GM12878 (cell line): ENCODE data around the gene EGF. TPM values are rescaled to one million over a fixed set of nuclear protein-coding genes. Genes with fewer than 3 reads are reported as not detected.

Experiments used
- ATAC-seq: fragments of 200-7000 bp; cut with Tn5 transposase; 3 replicates; pipeline ENCODE4 v1.9.1; 2020; ENCODE audit warnings: mild to moderate bottlenecking, moderate library complexity
- BruUV-seq: library from RNA; stranded (reverse); fragments of 400-500 nt; replicated peaks from 2 replicates; lab custom pipeline; 2021; lab: Mats Ljungman, UMichigan
- CTCF ChIA-PET: fragments of 300-600 bp; sonication (Branson Sonifier 250); formaldehyde crosslinking; extraction: SDS; loops from one replicate; lab custom pipeline; 2021; ENCODE audit warnings: inconsistent platforms; lab: Yijun Ruan, JAX
- POLR2A ChIA-PET: fragments of 350-600 bp; formaldehyde crosslinking; extraction: SDS; loops from one replicate; lab custom pipeline; 2021; ENCODE audit warnings: inconsistent platforms; lab: Charles Lee
- RAD21 ChIA-PET: fragments of 300-600 bp; sonication (Branson Sonifier 250); formaldehyde crosslinking; loops from one replicate; lab custom pipeline; 2023; ENCODE audit warnings: antibody characterized with exemption; ENCODE audit not compliant: unreplicated experiment; lab: Charles Lee
- SMC1A ChIA-PET: fragments of 300-600 bp; sonication (Branson Sonifier 250); formaldehyde crosslinking; loops from one replicate; lab custom pipeline; 2023; ENCODE audit not compliant: unreplicated experiment, uncharacterized antibody; lab: Charles Lee
- DNase-seq: peaks from one replicate; pipeline ENCODE4 v3.0.0-alpha.2; 2011; ENCODE audit warnings: low read depth, low spot score
- FAIRE-seq: peaks from 3 replicates; lab custom pipeline; 2011; peaks lifted over from hg19 to GRCh38; lab: Jason Lieb, UNC
- H2AFZ ChIP-seq: 2 replicates; pipeline ENCODE4 v1.6.0; 2011; ENCODE audit warnings: low read depth, low read length, control low read depth; ENCODE audit not compliant: control insufficient read depth
- H3K27ac ChIP-seq: 2 replicates; pipeline ENCODE4 v1.5.1; 2011; ENCODE audit warnings: control low read depth; ENCODE audit not compliant: control insufficient read depth, insufficient read depth
- H3K27me3 ChIP-seq, 2 experiments: replicated peaks in 1 of 2; 2 replicates each; pipeline versions ENCODE4 v1.6.0 to v1.6.1; 2011; ENCODE audit warnings: low read length in 1 of 2; ENCODE audit not compliant: control insufficient read depth in 2 of 2, insufficient read depth in 2 of 2
- H3K36me3 ChIP-seq, 2 experiments: 2 replicates each; pipeline ENCODE4 v1.5.1; 2011; ENCODE audit warnings: low read length in 1 of 2; ENCODE audit not compliant: control insufficient read depth in 2 of 2, insufficient read depth in 2 of 2
- H3K4me1 ChIP-seq: 2 replicates; pipeline ENCODE4 v1.6.1; 2011; ENCODE audit warnings: mild to moderate bottlenecking, low read length, moderate library complexity, mixed read lengths; ENCODE audit not compliant: control insufficient read depth, insufficient read depth
- H3K4me2 ChIP-seq: 2 replicates; pipeline ENCODE4 v1.6.0; 2011; ENCODE audit warnings: control low read depth; ENCODE audit not compliant: control insufficient read depth, insufficient read depth
- H3K4me3 ChIP-seq: fragments of 200-600 bp; sonication (generic); 2 replicates; pipeline ENCODE4 v1.5.1; 2016
- H3K79me2 ChIP-seq: 2 replicates; pipeline ENCODE4 v1.6.0; 2011; ENCODE audit warnings: low read length; ENCODE audit not compliant: control insufficient read depth, insufficient read depth
- H3K9ac ChIP-seq: 2 replicates; pipeline ENCODE4 v1.8.0; 2011; ENCODE audit warnings: low read length, control low read depth, mixed read lengths; ENCODE audit not compliant: control insufficient read depth, insufficient read depth
- H3K9me3 ChIP-seq: replicated peaks from 3 replicates; pipeline ENCODE4 v1.5.1; 2011; ENCODE audit warnings: mild to moderate bottlenecking, low read length; ENCODE audit not compliant: control insufficient read depth, insufficient read depth
- H4K20me1 ChIP-seq: 2 replicates; pipeline ENCODE4 v1.6.0; 2011; ENCODE audit not compliant: control insufficient read depth, insufficient read depth
- BMI1 ChIP-seq: fragments of 450-650 bp; IDR thresholded peaks from 2 replicates; pipeline ENCODE4 v1.6.1; 2016; ENCODE audit warnings: mild to moderate bottlenecking, moderate library complexity, borderline replicate concordance
- EED ChIP-seq: sonication (generic); IDR thresholded peaks from 2 replicates; pipeline ENCODE4 v1.6.1; 2016; ENCODE audit warnings: antibody characterized with exemption, low read depth
- HDGF ChIP-seq: fragments of 450-650 bp; IDR thresholded peaks from 2 replicates; pipeline ENCODE4 v1.6.1; 2016; ENCODE audit warnings: antibody characterized with exemption
- IKZF2 ChIP-seq, 2 experiments: fragments of 450-650 bp; IDR thresholded peaks; 2 replicates each; pipeline ENCODE4 v1.6.1; 2017; ENCODE audit warnings: mild to moderate bottlenecking in 2 of 2, moderate library complexity in 2 of 2
- IRF4 ChIP-seq: IDR thresholded peaks from 2 replicates; pipeline ENCODE4 v1.6.1; 2011; ENCODE audit warnings: low read depth, low read length
- KAT2A ChIP-seq: conservative IDR thresholded peaks from 2 replicates; pipeline ENCODE4 v1.6.1; 2011; ENCODE audit warnings: low read depth, low read length; ENCODE audit not compliant: control insufficient read depth
- NBN ChIP-seq: fragments of 450-650 bp; IDR thresholded peaks from 2 replicates; pipeline ENCODE4 v1.6.1; 2016
- NR2C2 ChIP-seq: IDR thresholded peaks from 2 replicates; pipeline ENCODE4 v1.6.1; 2011; ENCODE audit warnings: borderline replicate concordance, low read depth; ENCODE audit not compliant: control insufficient read depth, insufficient read length
- RAD51 ChIP-seq: fragments of 450-650 bp; IDR thresholded peaks from 2 replicates; pipeline ENCODE4 v1.6.1; 2016; ENCODE audit warnings: moderate library complexity, mild to moderate bottlenecking, inconsistent platforms
- RELA ChIP-seq: fragments of 450-650 bp; IDR thresholded peaks from 2 replicates; pipeline ENCODE4 v1.8.0; 2014; ENCODE audit warnings: borderline replicate concordance; ENCODE audit not compliant: partially characterized antibody
- SMC3 ChIP-seq: IDR thresholded peaks from 2 replicates; pipeline ENCODE4 v1.6.1; 2011; ENCODE audit warnings: low read length, improper control_type of control experiment, borderline replicate concordance
- SRF ChIP-seq, 2 experiments: IDR thresholded peaks; 2 replicates each; pipeline ENCODE4 v1.6.1; 2011; ENCODE audit warnings: low read depth in 2 of 2, low read length in 2 of 2, mild to moderate bottlenecking in 1 of 2, moderate library complexity in 1 of 2
- SUZ12 ChIP-seq: fragments of 200-600 bp; sonication (generic); IDR thresholded peaks from one replicate; pipeline ENCODE4 v1.6.1; 2018; ENCODE audit warnings: antibody characterized with exemption, mild to moderate bottlenecking; ENCODE audit not compliant: unreplicated experiment
- TAF1 ChIP-seq: IDR thresholded peaks from 2 replicates; pipeline ENCODE4 v1.6.1; 2011; ENCODE audit warnings: mild to moderate bottlenecking, low read depth, low read length, borderline replicate concordance
- ZNF217 ChIP-seq: fragments of 450-650 bp; IDR thresholded peaks from 2 replicates; pipeline ENCODE4 v1.6.1; 2017; ENCODE audit warnings: antibody characterized with exemption, mild to moderate bottlenecking
- WGBS: methylation state at CpG from one replicate; pipeline ENCODE4 v1.1.6; 2016; ENCODE audit warnings: low lambda C conversion rate; ENCODE audit not compliant: insufficient replicate concordance, insufficient coverage; ENCODE audit errors: missing lambda C conversion rate; 5-methylcytosine and 5-hydroxymethylcytosine counted together
- in situ Hi-C: fragments of 300-500 bp; cut with MboI; formaldehyde crosslinking; loops from 9 replicates; pipeline ENCODE4 v1.14.3; 2018; ENCODE audit warnings: mixed read lengths
- intact Hi-C: fragments of 100-400 bp; cut with micrococcal nuclease; formaldehyde crosslinking; loops from one replicate; pipeline ENCODE4 v1.14.2; 2022; ENCODE audit not compliant: unreplicated experiment
- polyA plus RNA-seq, 11 experiments: library from polyadenylated mRNA; depleted of rRNA in 4 of 11; unstranded in 6 of 11; stranded (reverse) in 5 of 11; fragments of >200 nt; fragmentation: Nextera tagmentation in 4 of 11; fragmentation: Illumina TruSeq in 1 of 11; extraction: Ambion mirVana in 4 of 11; extraction: Trizol in 1 of 11; gene quantifications; 1 replicate in 1 of 11; 2 replicates in 10 of 11; pipeline versions ENCODE4 v1.2.1 to v1.2.3, GENCODE V29; 2011 to 2016; ENCODE audit warnings: inconsistent platforms in 2 of 11, missing spikeins in 2 of 11, low read depth in 1 of 11
- total RNA-seq, 4 experiments: library from RNA; depleted of rRNA in 3 of 4; stranded (reverse); fragments of >200 nt in 3 of 4; fragmentation: Illumina TruSeq in 1 of 4; extraction: Trizol in 1 of 4; gene quantifications; 2 replicates each; pipeline versions ENCODE4 v1.2.1 to v1.2.3, GENCODE V29; 2013 to 2021
- TF ChIP-seq, protein P1 (sequence below): fragments of 450-650 bp; IDR thresholded peaks from 2 replicates; pipeline ENCODE4 v1.6.1; 2017; ENCODE audit warnings: mild to moderate bottlenecking, low read depth, inconsistent platforms; ENCODE audit not compliant: poor library complexity, severe bottlenecking
- TF ChIP-seq, protein P2 (sequence below): fragments of 450-650 bp; formaldehyde crosslinking; IDR thresholded peaks from 2 replicates; pipeline ENCODE4 v1.4.0; 2020; ENCODE audit warnings: mild to moderate bottlenecking, moderate library complexity
- TF ChIP-seq, protein P3 (sequence below): IDR thresholded peaks from 2 replicates; pipeline ENCODE4 v1.6.1; 2011; ENCODE audit warnings: low read depth, mild to moderate bottlenecking, low read length, moderate library complexity, borderline replicate concordance; ENCODE audit errors: extremely low read depth

Gene EGF
- total and polyA plus RNA-seq, 10 of the 15 experiments (the other 5 are each of a cell fraction or from before 2014, with no cell fraction given) = 0.02 to 0.90 (median 0.19) TPM; not detected in 4

DNA sequence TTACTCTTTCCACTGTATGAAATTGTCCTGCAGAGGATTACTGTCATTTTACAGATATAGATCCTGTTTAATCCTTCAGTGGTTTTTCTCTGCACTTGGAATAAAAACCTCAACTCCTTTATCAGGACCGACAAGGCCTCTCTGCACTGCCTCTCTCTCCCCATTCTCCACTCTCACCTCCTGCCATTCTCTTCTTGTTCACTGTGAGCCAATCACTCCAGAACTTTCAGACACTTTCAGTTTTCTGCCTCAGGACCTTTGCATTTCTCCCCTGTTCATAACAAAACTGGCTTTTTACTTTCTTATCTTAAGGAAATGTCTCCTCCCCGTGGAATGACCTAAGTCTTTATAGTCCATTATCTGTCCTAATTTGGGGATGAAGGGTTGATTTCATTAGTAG is 148.4 kb downstream of the EGF start:
- in situ Hi-C loops (no loop called here), intact Hi-C loops (no loop called here)
- SMC1A ChIA-PET = interaction anchor here (1.8 to 2.9 kb wide), 2 partner anchors 11 to 124 kb away, joined by 5 to 25 read pairs; no protein-coding TSS in a partner anchor
- Histone ChIP-seq H3K9me3 (no peaks in the 10 kb centered on the region), H3K4me1 (peaks cover 22% of the 10 kb centered on the region), H3K4me3 (no peak overlapping the region), H2AFZ (no peak overlapping the region), H4K20me1 (no peaks in the 10 kb centered on the region), H3K4me2 (no peak overlapping the region), H3K9ac (no peak overlapping the region), H3K27me3 (no peaks in the 10 kb centered on the region), H3K27ac (no peak overlapping the region), H3K79me2 (no peaks in the 10 kb centered on the region), H3K36me3 (no peaks in the 10 kb centered on the region)
- POLR2A ChIA-PET = interaction anchor here (0.7 to 1.8 kb wide), 2 partner anchors 11 to 402 kb away, joined by 3 to 6 read pairs; no protein-coding TSS in a partner anchor
- CTCF ChIA-PET = interaction anchor here (1.2 to 3.3 kb wide), 2 partner anchors 12 to 26 kb away, joined by 4 to 19 read pairs; no protein-coding TSS in a partner anchor
- FAIRE-seq = no peak
- TF ChIP-seq KAT2A (no peak), SMC3 (no peak), ZNF217 (no peak), RAD51 (no peak), RELA (no peak), EED (no peak), TAF1 (no peak), SUZ12 (no peak), SRF (IDR thresholded peaks at IDR 0.05; ENCODE audit: low read depth in 2 of 2, low read length in 2 of 2) (no peak), IRF4 (no peak), NBN (no peak), IKZF2 (IDR thresholded peaks at IDR 0.05) (no peak), HDGF (no peak), NR2C2 (no peak), BMI1 (no peak)
- TF ChIP-seq, protein P1, sequence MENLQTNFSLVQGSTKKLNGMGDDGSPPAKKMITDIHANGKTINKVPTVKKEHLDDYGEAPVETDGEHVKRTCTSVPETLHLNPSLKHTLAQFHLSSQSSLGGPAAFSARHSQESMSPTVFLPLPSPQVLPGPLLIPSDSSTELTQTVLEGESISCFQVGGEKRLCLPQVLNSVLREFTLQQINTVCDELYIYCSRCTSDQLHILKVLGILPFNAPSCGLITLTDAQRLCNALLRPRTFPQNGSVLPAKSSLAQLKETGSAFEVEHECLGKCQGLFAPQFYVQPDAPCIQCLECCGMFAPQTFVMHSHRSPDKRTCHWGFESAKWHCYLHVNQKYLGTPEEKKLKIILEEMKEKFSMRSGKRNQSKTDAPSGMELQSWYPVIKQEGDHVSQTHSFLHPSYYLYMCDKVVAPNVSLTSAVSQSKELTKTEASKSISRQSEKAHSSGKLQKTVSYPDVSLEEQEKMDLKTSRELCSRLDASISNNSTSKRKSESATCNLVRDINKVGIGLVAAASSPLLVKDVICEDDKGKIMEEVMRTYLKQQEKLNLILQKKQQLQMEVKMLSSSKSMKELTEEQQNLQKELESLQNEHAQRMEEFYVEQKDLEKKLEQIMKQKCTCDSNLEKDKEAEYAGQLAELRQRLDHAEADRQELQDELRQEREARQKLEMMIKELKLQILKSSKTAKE = no peak
- TF ChIP-seq, protein P2, sequence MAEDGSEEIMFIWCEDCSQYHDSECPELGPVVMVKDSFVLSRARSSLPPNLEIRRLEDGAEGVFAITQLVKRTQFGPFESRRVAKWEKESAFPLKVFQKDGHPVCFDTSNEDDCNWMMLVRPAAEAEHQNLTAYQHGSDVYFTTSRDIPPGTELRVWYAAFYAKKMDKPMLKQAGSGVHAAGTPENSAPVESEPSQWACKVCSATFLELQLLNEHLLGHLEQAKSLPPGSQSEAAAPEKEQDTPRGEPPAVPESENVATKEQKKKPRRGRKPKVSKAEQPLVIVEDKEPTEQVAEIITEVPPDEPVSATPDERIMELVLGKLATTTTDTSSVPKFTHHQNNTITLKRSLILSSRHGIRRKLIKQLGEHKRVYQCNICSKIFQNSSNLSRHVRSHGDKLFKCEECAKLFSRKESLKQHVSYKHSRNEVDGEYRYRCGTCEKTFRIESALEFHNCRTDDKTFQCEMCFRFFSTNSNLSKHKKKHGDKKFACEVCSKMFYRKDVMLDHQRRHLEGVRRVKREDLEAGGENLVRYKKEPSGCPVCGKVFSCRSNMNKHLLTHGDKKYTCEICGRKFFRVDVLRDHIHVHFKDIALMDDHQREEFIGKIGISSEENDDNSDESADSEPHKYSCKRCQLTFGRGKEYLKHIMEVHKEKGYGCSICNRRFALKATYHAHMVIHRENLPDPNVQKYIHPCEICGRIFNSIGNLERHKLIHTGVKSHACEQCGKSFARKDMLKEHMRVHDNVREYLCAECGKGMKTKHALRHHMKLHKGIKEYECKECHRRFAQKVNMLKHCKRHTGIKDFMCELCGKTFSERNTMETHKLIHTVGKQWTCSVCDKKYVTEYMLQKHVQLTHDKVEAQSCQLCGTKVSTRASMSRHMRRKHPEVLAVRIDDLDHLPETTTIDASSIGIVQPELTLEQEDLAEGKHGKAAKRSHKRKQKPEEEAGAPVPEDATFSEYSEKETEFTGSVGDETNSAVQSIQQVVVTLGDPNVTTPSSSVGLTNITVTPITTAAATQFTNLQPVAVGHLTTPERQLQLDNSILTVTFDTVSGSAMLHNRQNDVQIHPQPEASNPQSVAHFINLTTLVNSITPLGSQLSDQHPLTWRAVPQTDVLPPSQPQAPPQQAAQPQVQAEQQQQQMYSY (CRISPR knock-in tag) = no peak
- TF ChIP-seq, protein P3, sequence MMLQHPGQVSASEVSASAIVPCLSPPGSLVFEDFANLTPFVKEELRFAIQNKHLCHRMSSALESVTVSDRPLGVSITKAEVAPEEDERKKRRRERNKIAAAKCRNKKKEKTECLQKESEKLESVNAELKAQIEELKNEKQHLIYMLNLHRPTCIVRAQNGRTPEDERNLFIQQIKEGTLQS = no peak
- no peak for DNase-seq
- no peak for ATAC-seq
- WGBS = 64% methylated on average over 2 of the region's 2 CpGs
- BruUV-seq = no TSS peak
- RAD21 ChIA-PET = interaction anchor here (1.3 kb wide), 2 partner anchors 35 to 64 kb away, joined by 3 read pairs; no protein-coding TSS in a partner anchor
